Sigmoid colon (tissue), 3 donors: Measurements from ENCODE around the gene VSTM2L.

ENCODE experiments used
- CTCF ChIP-seq, 4 experiments: fragments of 450-650 bp in 3 of 4; fragments of 200-600 bp in 1 of 4; IDR thresholded peaks; one replicate each; pipeline ENCODE4 v1.5.1; 2016 to 2019; ENCODE audit warnings: antibody characterized with exemption in 4 of 4, mild to moderate bottlenecking in 3 of 4, moderate library complexity in 2 of 4
- POLR2A ChIP-seq, 2 donors: fragments of 450-650 bp; IDR thresholded peaks; one replicate each; pipeline ENCODE4 v1.6.1; 2016; ENCODE audit warnings: antibody characterized with exemption in 2 of 2, mild to moderate bottlenecking in 2 of 2, moderate library complexity in 2 of 2

GRCh38 chr20:37925265-37926165 lies 22.6 kb downstream of the VSTM2L start:
- no peak for TF ChIP-seq CTCF (IDR thresholded peaks at IDR 0.05)
- TF ChIP-seq POLR2A (IDR thresholded peaks at IDR 0.05), result no peak
